HTERT RPE-1 (cell line): ENCODE results near the gene S100A2.

Experiments
- in situ Hi-C: fragments of 300-500 bp; cut with MboI; formaldehyde crosslinking; loops from 4 replicates; pipeline ENCODE4 v1.14.3; 2020; ENCODE audit warnings: low sequenced_read_pairs

S100A2 gene

DNA sequence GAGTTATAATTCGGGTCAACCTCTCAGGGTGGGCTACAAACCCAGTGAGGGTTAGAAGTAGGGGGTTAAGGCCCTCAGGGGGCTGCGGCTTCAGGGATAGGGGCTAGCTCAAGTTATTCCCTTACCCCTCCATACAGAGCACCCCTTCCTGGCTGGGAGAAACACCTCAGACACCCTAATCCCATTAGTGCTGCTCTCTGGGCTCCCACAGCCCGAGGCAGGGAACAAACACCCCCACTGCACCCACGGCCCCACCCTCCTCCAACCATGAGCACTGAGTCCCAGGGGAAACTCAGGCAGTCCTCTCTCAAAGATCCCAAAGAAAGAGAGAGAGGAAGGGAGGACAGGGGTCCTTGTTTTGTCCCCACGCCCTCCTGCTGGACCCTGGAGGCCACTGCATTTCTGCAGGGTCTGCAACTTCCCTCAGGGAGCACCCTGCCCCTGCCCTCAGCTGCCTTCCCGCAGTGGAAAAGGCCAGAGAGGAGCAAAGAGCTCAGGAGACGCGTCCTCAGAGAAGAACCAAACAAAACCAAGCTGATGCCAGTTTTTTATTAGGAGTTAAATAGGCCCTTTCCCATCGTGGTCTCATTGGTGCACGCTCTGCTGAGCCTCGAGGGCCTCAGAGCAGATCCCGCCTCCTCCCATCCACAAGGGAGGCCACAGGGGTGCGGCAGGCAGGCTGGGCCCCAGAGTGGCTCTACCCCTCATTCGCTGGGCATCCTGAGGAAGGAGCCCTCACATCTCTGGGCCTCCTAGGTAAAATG lies 18.7 kb downstream of the S100A2 start:
- in situ Hi-C loops: no loop called here

DNA sequence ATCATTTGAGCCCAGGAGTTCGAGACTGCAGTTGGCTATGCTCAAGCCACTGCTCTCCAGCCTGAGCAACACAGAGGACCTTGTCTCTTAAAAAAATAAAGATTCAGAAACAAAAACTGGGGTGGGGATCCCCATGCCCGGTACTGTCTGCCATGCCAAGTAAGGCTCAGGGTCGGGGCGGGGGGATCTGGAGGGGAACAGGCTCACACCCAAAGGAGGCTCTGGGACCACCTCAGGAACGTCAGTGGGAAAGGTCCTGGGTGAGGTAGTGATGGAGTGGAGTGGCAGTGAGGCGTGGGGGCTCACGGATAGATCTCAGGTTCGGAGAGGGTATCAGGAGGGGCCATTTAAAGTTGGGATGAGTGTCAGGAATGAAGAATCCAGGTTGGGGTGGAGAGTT lies 19.3 kb downstream of the S100A2 start:
- in situ Hi-C loops: no loop called here

DNA sequence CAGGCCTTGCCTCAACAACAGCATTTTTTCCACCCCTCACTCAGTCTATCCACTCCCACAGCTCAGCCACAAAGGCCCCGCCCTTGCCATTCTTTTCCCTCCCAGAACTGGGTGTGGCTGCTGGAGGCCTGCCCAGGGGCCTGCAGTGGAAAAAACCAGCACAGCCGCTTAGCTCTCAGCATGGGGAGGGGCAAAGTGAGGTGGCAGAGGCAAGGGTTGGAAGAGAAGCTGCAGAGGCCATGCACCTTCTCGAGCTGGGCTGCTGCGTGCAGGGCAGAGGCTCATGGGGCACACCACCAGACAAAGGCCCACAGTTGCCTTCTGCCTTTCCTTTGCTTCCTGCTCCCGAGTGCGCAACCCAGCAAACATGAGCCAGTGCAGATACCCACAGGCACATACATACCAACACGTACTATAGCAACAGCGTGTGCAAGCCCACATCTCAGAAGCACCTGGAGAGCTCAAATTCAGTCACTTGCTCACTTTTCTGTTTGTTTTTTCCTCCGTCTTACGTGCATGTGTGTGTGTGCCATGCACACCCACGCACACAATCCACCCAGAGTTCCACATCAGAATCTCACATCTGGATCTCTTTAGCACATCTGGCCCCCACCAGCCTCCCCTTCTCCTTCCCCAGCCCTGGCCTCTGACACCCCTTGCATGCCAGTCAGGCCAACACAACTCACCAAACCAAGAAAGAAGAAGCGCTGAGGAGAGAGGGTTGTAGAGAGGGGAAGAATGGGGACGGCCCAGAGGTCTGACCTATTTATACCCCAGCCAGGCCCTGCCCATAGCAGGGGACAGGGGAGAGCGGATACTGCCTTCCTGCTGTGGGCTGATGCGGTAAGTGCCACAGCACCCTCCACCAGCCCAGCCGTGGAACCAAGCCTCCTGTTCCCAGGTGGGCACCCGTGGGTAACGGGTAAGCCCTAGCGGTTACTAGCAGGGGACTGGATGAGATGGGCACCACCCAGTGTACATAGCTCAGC lies 20.3 kb downstream of the S100A2 start, which contains the start of gene S100A4:
Gene S100A4 (minus strand): TSS at position 740 of the 989 bp plus-strand sequence. CDS start 1,012 bp downstream, outside the sequence.
- in situ Hi-C loops: no loop called here

DNA sequence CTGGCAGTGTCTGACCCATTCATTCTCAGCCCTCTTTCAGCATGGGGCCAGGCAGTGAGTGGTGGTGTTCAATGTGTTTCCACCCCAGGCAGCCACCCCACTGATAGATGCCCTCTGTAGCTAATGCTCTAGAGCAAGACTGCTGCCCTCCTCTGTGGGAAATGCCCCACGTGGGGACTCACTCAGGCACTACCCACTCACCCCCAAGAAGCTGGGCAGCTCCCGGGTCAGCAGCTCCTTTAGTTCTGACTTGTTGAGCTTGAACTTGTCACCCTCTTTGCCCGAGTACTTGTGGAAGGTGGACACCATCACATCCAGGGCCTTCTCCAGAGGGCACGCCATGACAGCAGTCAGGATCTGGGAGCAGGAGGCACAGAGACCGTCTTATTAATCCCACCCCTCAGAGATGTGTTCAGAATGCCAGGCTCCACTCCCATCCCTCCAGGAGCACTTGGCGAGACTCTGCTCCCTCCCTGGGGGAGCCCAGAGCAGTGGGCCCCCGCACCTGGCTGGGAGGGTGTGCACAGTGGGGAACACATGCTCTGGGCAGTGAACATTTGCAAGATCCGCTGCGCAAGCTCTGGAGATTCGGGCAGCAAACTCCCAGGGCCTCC lies 21.1 kb downstream of the S100A2 start:
- in situ Hi-C loops: no loop called here

DNA sequence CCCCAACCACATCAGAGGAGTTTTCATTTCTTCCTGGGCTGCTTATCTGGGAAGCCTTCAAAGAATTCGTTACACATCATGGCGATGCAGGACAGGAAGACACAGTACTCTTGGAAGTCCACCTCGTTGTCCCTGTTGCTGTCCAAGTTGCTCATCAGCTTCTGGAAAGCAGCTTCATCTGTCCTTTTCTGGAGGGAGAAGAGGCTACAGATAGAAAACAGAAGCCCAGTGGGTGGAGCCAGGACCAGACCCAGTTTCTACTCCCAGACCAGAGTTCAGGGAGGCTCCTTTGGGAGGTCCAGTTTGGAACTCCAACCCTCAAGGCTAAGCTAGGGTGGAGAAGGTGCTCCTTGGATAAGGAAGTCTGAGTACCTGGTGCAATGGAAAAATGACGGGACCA lies 21.9 kb downstream of the S100A2 start:
- in situ Hi-C loops: no loop called here

DNA sequence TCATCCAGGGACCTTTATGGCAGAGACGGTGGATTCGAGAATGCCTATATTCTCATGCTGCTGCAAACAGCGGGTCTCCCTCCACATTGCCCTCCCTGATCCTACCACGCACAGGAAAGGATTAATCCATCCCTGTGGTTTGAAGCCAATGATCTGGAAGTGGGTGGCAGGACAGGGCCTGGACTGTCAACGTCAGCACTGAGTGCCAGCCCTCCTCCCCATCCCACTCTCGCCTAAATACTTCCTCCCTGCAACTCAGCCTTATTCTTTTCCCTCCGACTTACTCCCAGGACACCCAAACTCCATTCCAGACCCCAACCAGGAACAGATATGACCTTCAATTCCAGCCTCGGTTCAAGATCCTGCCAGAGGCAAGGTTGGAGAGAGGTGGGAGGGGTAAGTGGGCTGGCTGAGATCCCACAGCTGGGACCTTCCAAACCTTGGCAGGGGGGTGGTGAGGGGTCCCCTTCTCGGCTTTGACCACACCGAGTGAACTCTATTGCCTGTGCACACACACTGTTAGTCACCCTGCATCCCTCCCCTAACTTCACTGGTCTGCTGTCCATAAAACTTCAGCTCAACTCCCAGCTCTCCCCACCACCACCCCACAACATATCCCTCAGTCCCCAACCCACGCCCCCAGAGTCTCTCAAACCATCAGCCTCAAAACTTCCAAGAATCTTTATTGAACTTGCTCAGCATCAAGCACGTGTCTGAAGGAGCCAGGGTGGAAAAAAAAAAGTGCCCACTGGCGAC lies 22.5 kb downstream of the S100A2 start:
- in situ Hi-C loops: no loop called here

DNA sequence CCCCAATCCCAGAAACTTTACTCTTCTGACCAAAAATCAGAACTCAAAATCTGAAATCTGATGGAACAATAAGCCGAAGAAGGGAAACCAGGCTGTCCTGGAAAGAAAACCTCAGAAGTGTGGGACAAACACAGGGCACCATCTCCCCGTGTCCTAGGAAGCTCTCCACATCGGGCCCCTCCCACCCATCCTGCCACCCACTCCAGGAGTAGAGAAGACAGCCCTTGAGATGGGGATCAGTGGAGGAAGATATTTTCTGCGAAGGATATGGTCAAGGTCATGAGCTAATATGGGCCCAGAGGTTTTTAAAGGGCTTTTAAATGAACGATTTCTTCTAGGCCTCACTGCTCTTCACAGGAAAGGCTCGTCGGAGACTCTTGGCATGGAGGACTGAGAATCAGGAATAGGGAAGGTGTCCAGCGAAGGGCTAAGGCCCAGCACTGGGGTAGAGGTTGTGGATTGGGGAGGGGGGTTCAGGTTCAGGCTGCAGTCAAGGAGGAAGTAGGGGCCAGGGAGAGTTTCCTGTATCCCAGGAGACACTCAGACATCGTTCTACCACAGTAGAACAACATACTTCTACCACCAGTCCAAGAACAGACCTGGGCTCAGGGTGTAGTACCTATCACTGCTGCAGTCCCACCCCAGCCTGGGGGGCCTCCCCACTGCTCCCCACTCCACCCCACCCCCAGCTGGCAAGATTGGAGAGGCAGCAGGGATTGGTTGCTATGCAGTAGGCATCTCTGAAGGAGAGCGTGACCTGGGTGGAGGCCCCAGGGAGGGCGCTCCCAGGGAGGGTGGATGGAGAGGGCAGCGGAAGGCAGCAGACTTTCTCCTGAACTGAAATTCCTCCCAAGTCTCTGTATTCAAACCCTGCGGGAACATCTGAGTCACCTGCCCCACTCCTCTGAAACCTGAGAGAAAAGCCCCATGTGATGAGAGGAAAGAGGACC lies 23.7 kb downstream of the S100A2 start:
- in situ Hi-C loops: no loop called here

DNA sequence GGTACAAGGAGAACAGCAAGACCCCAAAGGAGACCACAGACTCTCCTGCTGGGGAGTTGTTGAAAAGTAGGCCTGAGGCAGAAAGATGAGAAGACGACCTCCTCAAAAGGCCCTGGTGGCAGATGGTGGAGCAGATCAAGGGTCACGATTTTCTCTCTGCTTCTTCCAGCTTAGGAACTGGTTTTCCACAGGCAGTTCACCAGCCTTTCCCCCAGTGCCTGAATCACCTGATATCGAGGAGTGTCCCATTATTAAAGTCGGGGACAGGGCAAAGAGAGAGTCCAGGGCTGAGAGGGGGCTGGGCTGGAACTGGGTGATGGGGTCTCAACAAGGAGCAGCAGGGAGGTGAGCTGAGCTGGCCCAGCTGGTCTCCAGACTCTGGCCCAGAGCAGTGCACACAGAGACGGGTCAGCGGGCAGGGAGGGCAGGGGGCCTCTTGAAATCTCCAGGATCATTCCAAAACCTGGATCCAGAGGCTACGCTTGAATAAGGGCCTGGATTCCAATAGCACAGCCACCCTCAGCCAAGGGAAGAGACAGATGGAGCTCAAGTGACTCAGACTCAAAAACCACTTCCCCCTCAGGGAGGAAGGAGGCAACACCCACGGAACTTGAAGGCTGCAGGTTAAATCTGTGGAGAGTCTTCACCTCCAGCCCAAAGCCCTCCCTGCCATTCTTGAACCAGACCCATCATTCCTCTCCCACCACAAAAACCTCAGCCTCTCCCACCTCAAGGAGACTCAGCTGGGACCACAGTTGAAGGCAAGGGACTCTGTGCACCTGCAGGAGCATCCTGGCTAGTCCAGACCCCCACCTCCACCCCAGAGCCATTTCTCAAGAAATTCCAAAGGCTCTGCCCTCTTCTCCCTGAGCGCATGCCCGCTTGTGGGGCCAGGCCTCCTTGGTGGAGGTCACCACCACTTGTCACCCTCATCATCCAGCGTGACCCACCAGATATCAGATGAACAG lies 25.0 kb downstream of the S100A2 start, which contains the start of gene S100A5:
Gene S100A5 (minus strand): TSS at position 541 of the 968 bp plus-strand sequence. CDS start 743 bp downstream, outside the sequence.
- in situ Hi-C loops: no loop called here

DNA sequence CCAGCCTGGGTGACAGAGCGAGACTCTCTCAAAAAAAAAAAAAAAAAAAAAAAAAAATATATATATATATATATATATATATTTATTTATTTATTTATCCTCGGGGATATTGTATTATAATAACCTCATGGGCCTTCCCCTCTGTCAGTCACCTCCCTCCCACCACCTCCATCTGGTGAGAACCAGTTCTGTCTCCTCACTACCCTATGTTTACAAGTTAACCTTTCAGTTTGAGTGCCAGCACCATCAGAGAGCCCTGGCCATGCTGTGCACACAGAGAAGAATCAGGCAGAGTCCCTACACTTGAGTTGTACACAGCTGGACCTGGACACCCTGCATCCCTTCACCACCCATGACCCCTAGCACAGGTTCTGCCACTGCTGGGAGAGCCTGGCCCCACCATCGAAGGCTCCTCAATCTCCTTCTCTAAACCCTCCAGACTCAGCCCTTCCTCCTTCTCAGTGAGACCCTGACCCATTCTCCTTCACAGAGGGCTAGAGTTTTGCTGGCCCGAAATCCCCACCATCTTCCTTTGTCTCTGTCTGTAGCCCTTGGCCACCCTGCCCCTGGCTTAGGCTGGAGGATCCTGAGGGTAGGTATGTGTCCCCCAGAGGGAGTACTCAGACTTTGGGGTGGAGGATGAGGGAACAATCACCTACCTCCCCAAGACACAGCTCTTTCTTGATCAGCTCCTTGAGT lies 26.1 kb downstream of the S100A2 start:
- in situ Hi-C loops: no loop called here

DNA sequence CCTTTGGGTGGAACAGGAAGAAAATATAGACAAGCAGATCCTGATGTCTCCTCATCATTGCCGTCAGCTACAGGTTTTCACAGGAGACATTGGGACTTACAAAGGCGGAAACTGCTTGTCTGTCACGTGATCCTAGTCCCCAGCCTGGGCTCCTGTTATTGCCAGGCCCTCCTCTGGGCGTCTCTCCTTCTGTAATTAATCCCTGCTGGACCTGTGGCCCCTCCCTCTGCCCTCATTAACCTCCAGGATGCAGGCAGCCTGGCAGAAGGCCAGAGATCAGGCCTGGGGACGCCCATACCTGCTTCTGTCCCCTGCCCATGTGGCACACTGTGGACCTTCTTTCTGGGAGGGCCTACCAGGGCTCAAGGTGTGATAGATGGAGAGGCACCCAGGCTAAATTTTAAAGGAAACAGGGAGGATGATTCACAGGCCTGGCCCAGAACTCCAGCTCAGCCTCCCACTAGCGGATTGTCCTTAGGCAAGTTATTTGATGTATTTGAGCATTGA lies 27.3 kb downstream of the S100A2 start:
- in situ Hi-C loops: no loop called here

DNA sequence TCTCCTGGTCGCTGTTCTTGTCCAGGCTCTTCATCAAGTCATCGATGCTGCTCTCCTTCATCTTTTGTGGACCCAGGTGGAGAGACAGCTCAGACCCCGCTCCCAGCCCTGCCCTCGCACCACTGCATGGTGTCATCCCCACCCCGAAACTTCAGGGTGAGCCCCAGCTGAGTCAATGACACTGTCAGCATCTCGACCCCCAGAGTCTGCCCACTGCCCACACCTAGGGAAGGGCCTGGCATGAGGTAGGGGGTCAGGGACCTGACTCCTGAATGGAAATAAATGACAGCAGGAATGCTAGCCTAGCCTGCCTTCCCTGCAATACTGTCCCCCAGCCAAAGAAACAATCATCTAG lies 28.3 kb downstream of the S100A2 start:
- in situ Hi-C loops: no loop called here

DNA sequence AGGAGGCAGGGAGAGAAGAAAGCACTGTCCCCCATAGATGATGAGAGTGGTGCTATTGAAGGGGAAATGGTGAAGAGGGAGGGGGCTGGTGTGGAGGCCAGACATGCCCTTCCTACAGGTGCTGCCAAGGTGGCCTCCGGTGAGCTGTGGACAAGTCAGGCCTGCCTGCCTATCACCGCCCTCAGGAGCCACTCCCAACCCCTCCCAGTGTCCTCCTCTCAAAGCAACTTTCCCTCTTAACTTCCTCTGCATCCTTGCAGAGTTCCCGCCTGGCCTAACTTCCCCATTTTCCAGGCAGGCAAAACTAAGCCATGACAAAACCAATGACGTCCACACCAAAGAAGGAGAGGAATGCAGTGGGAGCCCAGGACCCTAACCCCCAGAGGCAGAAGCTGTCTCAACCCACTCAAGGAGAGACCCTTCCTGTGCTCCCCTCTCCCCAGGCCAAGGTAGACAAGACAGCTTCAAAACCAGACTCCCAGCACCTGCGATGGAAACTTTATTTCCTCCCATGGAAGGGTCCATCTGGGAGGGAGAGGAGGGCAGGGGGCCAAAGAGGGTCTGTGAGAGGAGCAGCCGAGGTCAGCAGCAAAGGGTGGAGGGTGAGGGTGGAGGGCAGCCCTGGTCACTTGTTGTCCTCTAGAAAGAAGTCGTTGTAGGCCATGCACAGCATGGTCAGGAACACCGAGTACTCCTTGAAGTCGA lies 28.8 kb downstream of the S100A2 start:
- in situ Hi-C loops: no loop called here

DNA sequence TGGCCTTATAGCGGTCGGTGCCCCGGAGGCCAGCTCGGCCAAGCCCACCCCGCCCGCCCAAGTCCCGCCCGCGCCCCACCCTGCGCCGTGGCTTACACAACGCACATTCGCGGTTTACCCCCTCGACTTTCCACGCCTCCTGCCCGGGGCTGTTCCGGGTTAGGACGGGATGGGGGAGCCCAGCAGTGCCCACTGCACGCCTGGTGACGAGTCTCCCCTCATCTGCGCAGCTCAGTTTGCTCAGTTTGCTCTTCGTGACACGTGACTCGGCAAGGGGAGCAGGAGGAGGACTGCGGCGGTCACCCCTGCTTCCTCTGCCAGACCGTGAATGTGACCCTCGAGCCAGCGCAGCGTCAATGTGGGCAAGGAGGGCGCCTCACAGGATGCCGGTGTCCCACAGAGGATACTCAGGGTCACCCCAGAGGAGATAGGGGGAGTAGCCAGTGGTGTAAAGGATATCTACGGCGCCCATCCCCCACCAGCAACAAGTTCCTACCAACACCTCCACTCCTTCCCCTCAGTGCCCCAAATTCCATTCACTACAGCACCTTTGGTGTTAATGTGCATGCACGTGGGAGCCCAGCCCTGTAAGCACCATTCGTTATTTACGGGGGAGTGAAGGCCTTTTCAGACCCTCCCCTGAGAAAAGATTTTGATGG lies 29.5 kb downstream of the S100A2 start:
- in situ Hi-C loops: no loop called here

DNA sequence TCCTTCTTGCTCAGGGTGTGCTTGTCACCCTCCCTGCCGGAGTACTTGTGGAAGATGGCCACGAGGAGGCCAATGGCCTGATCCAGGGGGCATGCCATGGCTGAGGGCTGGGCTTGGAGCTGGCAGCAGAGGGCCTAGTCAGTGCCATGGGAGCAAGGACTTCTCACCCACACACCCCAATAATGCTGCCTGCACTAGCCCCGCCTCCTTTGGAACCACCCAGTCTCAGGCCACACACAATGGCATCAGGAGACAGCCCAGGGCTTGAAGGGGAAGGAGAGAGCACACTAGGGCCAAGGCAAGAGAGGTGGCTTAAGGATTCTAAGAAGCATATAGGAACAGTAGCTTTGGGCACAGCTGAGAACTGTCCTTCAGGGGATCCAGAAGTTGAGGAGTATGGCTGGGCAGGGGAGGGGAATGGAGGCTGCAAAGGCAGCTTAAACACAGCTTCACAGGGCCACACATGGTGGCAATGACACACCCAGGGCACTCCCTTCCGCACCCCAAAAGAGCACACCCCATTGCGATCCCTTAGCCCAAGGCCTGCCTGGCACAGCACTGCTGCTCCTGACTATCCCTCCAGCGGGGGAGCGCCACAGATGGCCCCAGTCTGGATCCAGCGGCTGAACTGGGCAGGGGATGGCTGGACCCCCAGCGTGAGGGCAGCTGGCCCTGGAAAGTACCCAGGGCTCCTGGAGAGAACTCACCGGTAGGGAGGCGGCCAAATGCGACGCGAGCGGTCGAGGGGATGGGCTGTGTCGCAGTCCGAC lies 30.2 kb downstream of the S100A2 start, which contains the start of gene S100A6:
Gene S100A6 (minus strand): TSS at position 750 of the 770 bp plus-strand sequence. CDS start 652 bp downstream, at position 98.
- in situ Hi-C loops: no loop called here

DNA sequence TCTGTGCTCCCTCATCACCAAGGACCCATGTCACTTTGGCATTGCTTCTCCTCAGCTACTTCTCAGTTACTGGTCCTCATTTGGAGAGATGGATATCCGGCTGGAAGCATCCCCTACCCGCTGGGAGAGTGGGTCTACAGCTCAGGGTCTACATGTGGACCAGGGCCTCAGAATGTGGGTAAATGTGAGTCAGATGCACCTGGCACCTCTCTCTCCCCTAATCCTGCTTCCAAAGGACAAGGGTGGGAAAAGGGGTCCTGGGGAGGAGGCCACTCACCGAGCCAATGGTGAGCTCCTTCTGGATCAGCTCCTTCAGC lies 30.8 kb downstream of the S100A2 start:
- in situ Hi-C loops: no loop called here
